HEK293 (cell line): Measurements from ENCODE around the gene TMPRSS6.

ENCODE experiments used
- EGR2 ChIP-seq: fragments of 450-650 bp; formaldehyde crosslinking; IDR thresholded peaks from 2 replicates; pipeline ENCODE4 v1.5.1; 2016; ENCODE audit warnings: low read depth, missing biosample characterization, missing genetic modification characterization
- GLIS2 ChIP-seq: fragments of 450-650 bp; formaldehyde crosslinking; IDR thresholded peaks from 2 replicates; pipeline ENCODE4 v1.5.1; 2016; ENCODE audit warnings: missing biosample characterization, missing genetic modification characterization
- KLF9 ChIP-seq: fragments of 450-650 bp; formaldehyde crosslinking; IDR thresholded peaks from 2 replicates; pipeline ENCODE4 v1.5.1; 2016; ENCODE audit warnings: missing biosample characterization, missing genetic modification characterization, low read depth
- OSR2 ChIP-seq: fragments of 450-650 bp; formaldehyde crosslinking; IDR thresholded peaks from 2 replicates; pipeline ENCODE4 v1.5.1; 2016; ENCODE audit warnings: missing biosample characterization, missing genetic modification characterization
- SCRT1 ChIP-seq: fragments of 450-650 bp; formaldehyde crosslinking; IDR thresholded peaks from 2 replicates; pipeline ENCODE4 v1.5.1; 2016; ENCODE audit warnings: missing biosample characterization, missing genetic modification characterization, borderline replicate concordance
- SCRT2 ChIP-seq: fragments of 450-650 bp; formaldehyde crosslinking; IDR thresholded peaks from 2 replicates; pipeline ENCODE4 v1.5.1; 2016; ENCODE audit warnings: missing biosample characterization, missing genetic modification characterization
- YY1 ChIP-seq: fragments of 450-650 bp; formaldehyde crosslinking; IDR thresholded peaks from 2 replicates; pipeline ENCODE4 v1.5.1; 2018; ENCODE audit warnings: missing biosample characterization, missing genetic modification characterization
- ZBTB26 ChIP-seq: fragments of 450-650 bp; formaldehyde crosslinking; optimal IDR thresholded peaks from 2 replicates; pipeline ENCODE3; 2016; ENCODE audit warnings: missing biosample characterization, mild to moderate bottlenecking, missing genetic modification characterization
- ZFP3 ChIP-seq: fragments of 450-650 bp; formaldehyde crosslinking; IDR thresholded peaks from 2 replicates; pipeline ENCODE4 v1.5.1; 2016; ENCODE audit warnings: low read depth, missing biosample characterization, missing genetic modification characterization
- ZNF10 ChIP-seq: fragments of 450-650 bp; formaldehyde crosslinking; IDR thresholded peaks from 2 replicates; pipeline ENCODE4 v1.5.1; 2017; ENCODE audit warnings: missing biosample characterization, missing genetic modification characterization
- ZNF112 ChIP-seq: fragments of 450-650 bp; formaldehyde crosslinking; IDR thresholded peaks from 2 replicates; pipeline ENCODE4 v1.5.0; 2017; ENCODE audit warnings: missing biosample characterization, missing genetic modification characterization
- ZNF121 ChIP-seq: fragments of 450-650 bp; formaldehyde crosslinking; IDR thresholded peaks from 2 replicates; pipeline ENCODE4 v1.5.1; 2016; ENCODE audit warnings: missing biosample characterization, missing genetic modification characterization
- ZNF133 ChIP-seq: fragments of 450-650 bp; formaldehyde crosslinking; IDR thresholded peaks from 2 replicates; pipeline ENCODE4 v1.5.1; 2016; ENCODE audit warnings: missing biosample characterization, missing genetic modification characterization
- ZNF223 ChIP-seq: fragments of 450-650 bp; formaldehyde crosslinking; IDR thresholded peaks from 2 replicates; pipeline ENCODE4 v1.5.1; 2016; ENCODE audit warnings: missing biosample characterization, missing genetic modification characterization
- ZNF274 ChIP-seq, 2 experiments: fragments of 200-500 bp in 1 of 2; fragments of 450-650 bp in 1 of 2; sonication (Bioruptor generic) in 1 of 2; formaldehyde crosslinking in 1 of 2; IDR thresholded peaks; 2 replicates each; pipeline versions ENCODE4 v1.5.1 to v1.6.1; 2014 to 2016; ENCODE audit warnings: borderline replicate concordance in 1 of 2, inconsistent platforms in 1 of 2, low read length in 1 of 2, missing biosample characterization in 1 of 2, missing genetic modification characterization in 1 of 2
- ZNF280D ChIP-seq: fragments of 450-650 bp; formaldehyde crosslinking; IDR thresholded peaks from 2 replicates; pipeline ENCODE4 v1.5.1; 2016; ENCODE audit warnings: missing biosample characterization, missing genetic modification characterization
- ZNF341 ChIP-seq: fragments of 450-650 bp; formaldehyde crosslinking; IDR thresholded peaks from 2 replicates; pipeline ENCODE4; 2016; ENCODE audit warnings: low read depth, missing biosample characterization, missing genetic modification characterization
- ZNF544 ChIP-seq: fragments of 450-650 bp; formaldehyde crosslinking; IDR thresholded peaks from 2 replicates; pipeline ENCODE4 v1.5.0; 2017; ENCODE audit warnings: missing biosample characterization, missing genetic modification characterization
- ZNF549 ChIP-seq: fragments of 450-650 bp; IDR thresholded peaks from 2 replicates; pipeline ENCODE4 v1.5.1; 2018; ENCODE audit warnings: missing biosample characterization, missing genetic modification characterization, mild to moderate bottlenecking, inconsistent platforms, moderate library complexity
- ZNF555 ChIP-seq: fragments of 450-650 bp; formaldehyde crosslinking; conservative IDR thresholded peaks from 2 replicates; pipeline ENCODE4 v1.5.1; 2017; ENCODE audit warnings: missing biosample characterization, mild to moderate bottlenecking, missing genetic modification characterization, inconsistent platforms
- ZNF561 ChIP-seq: fragments of 450-650 bp; IDR thresholded peaks from 2 replicates; pipeline ENCODE4 v1.5.1; 2018; ENCODE audit warnings: missing biosample characterization, missing genetic modification characterization, borderline replicate concordance
- ZNF626 ChIP-seq: fragments of 450-650 bp; sonication (Bioruptor Pico); formaldehyde crosslinking; IDR thresholded peaks from 2 replicates; pipeline ENCODE4 v1.5.1; 2018; ENCODE audit warnings: missing biosample characterization, missing genetic modification characterization, inconsistent platforms
- ZNF791 ChIP-seq: fragments of 450-650 bp; formaldehyde crosslinking; IDR thresholded peaks from 2 replicates; pipeline ENCODE4 v1.5.1; 2016; ENCODE audit warnings: missing biosample characterization, missing genetic modification characterization
- ZSCAN23 ChIP-seq: fragments of 450-650 bp; formaldehyde crosslinking; IDR thresholded peaks from 2 replicates; pipeline ENCODE4 v1.5.1; 2016; ENCODE audit warnings: missing biosample characterization, missing genetic modification characterization
- TF ChIP-seq, protein P1 (sequence below): fragments of 450-650 bp; formaldehyde crosslinking; IDR thresholded peaks from 2 replicates; pipeline ENCODE4 v1.5.1; 2016; ENCODE audit warnings: missing biosample characterization, missing genetic modification characterization
- TF ChIP-seq, protein P2 (sequence below): fragments of 450-650 bp; formaldehyde crosslinking; IDR thresholded peaks from 2 replicates; pipeline ENCODE4 v1.5.1; 2016; ENCODE audit warnings: missing biosample characterization, missing genetic modification characterization
- TF ChIP-seq, protein P3 (sequence below): fragments of 450-650 bp; formaldehyde crosslinking; IDR thresholded peaks from 2 replicates; pipeline ENCODE4 v1.5.1; 2016; ENCODE audit warnings: missing biosample characterization, missing genetic modification characterization, borderline replicate concordance
- TF ChIP-seq, protein P4 (sequence below): fragments of 450-650 bp; formaldehyde crosslinking; IDR thresholded peaks from 2 replicates; pipeline ENCODE4 v1.5.1; 2016; ENCODE audit warnings: missing biosample characterization, missing genetic modification characterization

The TMPRSS6 gene

GRCh38 chr22:37019309-37020191 lies 90.0 kb downstream of the TMPRSS6 start, which contains the start of the genes MPST and TST (continued):
- TF ChIP-seq ZNF121 (tag by site-specific recombination) = no peak
- peak; percentile 93 for TF ChIP-seq ZNF341 (tag by site-specific recombination)
- no peak for TF ChIP-seq SCRT1
- no peak for TF ChIP-seq ZNF223
- TF ChIP-seq ZNF791 = no peak
- TF ChIP-seq GLIS2 (tag by site-specific recombination) = peak; percentile 95
- peak; percentile 80 for TF ChIP-seq ZBTB26 (tag by site-specific recombination)
- TF ChIP-seq ZNF133 (tag by site-specific recombination) = no peak
- TF ChIP-seq, protein P1, sequence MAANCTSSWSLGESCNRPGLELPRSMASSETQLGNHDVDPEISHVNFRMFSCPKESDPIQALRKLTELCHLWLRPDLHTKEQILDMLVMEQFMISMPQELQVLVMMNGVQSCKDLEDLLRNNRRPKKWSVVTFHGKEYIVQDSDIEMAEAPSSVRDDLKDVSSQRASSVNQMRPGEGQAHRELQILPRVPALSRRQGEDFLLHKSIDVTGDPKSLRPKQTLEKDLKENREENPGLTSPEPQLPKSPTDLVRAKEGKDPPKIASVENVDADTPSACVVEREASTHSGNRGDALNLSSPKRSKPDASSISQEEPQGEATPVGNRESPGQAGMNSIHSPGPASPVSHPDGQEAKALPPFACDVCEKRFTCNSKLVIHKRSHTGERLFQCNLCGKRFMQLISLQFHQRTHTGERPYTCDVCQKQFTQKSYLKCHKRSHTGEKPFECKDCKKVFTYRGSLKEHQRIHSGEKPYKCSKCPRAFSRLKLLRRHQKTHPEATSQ (tag by site-specific recombination) = peak; percentile 38; the same call in 1 of the 2 replicates
- no peak for TF ChIP-seq ZNF626 (tag by site-specific recombination)
- no peak for TF ChIP-seq ZNF555 (tag by site-specific recombination)
- TF ChIP-seq ZNF280D (tag by site-specific recombination) = no peak
- TF ChIP-seq ZNF549 = no peak
- no peak for TF ChIP-seq ZSCAN23
- no peak for TF ChIP-seq ZNF112
- TF ChIP-seq, protein P2, sequence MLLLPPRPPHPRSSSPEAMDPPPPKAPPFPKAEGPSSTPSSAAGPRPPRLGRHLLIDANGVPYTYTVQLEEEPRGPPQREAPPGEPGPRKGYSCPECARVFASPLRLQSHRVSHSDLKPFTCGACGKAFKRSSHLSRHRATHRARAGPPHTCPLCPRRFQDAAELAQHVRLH (tag by site-specific recombination) = no peak
- TF ChIP-seq ZFP3 (tag by site-specific recombination) = no peak
- no peak for TF ChIP-seq ZNF274 (IDR thresholded peaks at IDR 0.05; ENCODE audit: low read length)
- no peak for TF ChIP-seq ZNF274 (tag by site-specific recombination; IDR thresholded peaks at IDR 0.05; ENCODE audit: borderline replicate concordance)
- no peak for TF ChIP-seq OSR2 (tag by site-specific recombination)
- TF ChIP-seq ZNF544 = no peak
- no peak for TF ChIP-seq ZNF561 (tag by site-specific recombination)
- no peak for TF ChIP-seq ZNF10 (tag by site-specific recombination)
- peak; percentile 52; the same call in 1 of the 2 replicates for TF ChIP-seq EGR2 (tag by site-specific recombination)
- TF ChIP-seq, protein P3, sequence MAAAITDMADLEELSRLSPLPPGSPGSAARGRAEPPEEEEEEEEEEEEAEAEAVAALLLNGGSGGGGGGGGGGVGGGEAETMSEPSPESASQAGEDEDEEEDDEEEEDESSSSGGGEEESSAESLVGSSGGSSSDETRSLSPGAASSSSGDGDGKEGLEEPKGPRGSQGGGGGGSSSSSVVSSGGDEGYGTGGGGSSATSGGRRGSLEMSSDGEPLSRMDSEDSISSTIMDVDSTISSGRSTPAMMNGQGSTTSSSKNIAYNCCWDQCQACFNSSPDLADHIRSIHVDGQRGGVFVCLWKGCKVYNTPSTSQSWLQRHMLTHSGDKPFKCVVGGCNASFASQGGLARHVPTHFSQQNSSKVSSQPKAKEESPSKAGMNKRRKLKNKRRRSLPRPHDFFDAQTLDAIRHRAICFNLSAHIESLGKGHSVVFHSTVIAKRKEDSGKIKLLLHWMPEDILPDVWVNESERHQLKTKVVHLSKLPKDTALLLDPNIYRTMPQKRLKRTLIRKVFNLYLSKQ = no peak
- no peak for TF ChIP-seq SCRT2 (tag by site-specific recombination)
- peak; percentile 63; the same call in 1 of the 2 replicates for TF ChIP-seq YY1 (tag by site-specific recombination)
- peak; percentile 48 for TF ChIP-seq KLF9
- TF ChIP-seq, protein P4, sequence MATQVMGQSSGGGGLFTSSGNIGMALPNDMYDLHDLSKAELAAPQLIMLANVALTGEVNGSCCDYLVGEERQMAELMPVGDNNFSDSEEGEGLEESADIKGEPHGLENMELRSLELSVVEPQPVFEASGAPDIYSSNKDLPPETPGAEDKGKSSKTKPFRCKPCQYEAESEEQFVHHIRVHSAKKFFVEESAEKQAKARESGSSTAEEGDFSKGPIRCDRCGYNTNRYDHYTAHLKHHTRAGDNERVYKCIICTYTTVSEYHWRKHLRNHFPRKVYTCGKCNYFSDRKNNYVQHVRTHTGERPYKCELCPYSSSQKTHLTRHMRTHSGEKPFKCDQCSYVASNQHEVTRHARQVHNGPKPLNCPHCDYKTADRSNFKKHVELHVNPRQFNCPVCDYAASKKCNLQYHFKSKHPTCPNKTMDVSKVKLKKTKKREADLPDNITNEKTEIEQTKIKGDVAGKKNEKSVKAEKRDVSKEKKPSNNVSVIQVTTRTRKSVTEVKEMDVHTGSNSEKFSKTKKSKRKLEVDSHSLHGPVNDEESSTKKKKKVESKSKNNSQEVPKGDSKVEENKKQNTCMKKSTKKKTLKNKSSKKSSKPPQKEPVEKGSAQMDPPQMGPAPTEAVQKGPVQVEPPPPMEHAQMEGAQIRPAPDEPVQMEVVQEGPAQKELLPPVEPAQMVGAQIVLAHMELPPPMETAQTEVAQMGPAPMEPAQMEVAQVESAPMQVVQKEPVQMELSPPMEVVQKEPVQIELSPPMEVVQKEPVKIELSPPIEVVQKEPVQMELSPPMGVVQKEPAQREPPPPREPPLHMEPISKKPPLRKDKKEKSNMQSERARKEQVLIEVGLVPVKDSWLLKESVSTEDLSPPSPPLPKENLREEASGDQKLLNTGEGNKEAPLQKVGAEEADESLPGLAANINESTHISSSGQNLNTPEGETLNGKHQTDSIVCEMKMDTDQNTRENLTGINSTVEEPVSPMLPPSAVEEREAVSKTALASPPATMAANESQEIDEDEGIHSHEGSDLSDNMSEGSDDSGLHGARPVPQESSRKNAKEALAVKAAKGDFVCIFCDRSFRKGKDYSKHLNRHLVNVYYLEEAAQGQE (tag by site-specific recombination) = no peak
